Heart left ventricle (tissue), 16 donors: ENCODE measurements around the gene VASH1. TPM values are rescaled to one million over a fixed set of nuclear protein-coding genes. Genes with fewer than 3 reads are reported as not detected.

Experiments
- ATAC-seq, 4 donors: fragments of 200-7000 bp; cut with Tn5 transposase; one replicate each; pipeline ENCODE4 v1.9.1; 2020 to 2022; ENCODE audit warnings: moderate library complexity in 4 of 4, mild to moderate bottlenecking in 3 of 4, moderate number of reproducible peaks in 1 of 4
- DNase-seq, 5 donors: peaks; one replicate each; pipeline ENCODE4 v3.0.0-alpha.2; 2020
- H3K27ac ChIP-seq, 12 donors: fragments of 200-600 bp; sonication (generic) in 4 of 12; one replicate each; pipeline versions ENCODE4 v1.5.0 to v1.8.0; 2016 to 2022; ENCODE audit warnings: mild to moderate bottlenecking in 2 of 12
- H3K27me3 ChIP-seq, 9 donors: fragments of 200-600 bp; sonication (generic) in 2 of 9; one replicate each; pipeline versions ENCODE4 v1.5.1 to v1.8.0; 2016 to 2022; ENCODE audit warnings: mild to moderate bottlenecking in 3 of 9
- H3K36me3 ChIP-seq, 9 donors: fragments of 200-600 bp; sonication (generic) in 2 of 9; one replicate each; pipeline versions ENCODE4 v1.5.0 to v1.8.0; 2018 to 2022; ENCODE audit warnings: mild to moderate bottlenecking in 2 of 9
- H3K4me1 ChIP-seq, 12 donors: fragments of 200-600 bp; sonication (generic) in 4 of 12; one replicate each; pipeline versions ENCODE4 v1.5.0 to v1.8.0; 2016 to 2022; ENCODE audit warnings: mild to moderate bottlenecking in 3 of 12
- H3K4me3 ChIP-seq, 12 donors: fragments of 200-600 bp; sonication (generic) in 4 of 12; one replicate each; pipeline versions ENCODE4 v1.5.0 to v1.8.0; 2017 to 2022; ENCODE audit warnings: mild to moderate bottlenecking in 9 of 12, moderate library complexity in 4 of 12
- H3K9me3 ChIP-seq, 12 donors: fragments of 200-600 bp; sonication (generic) in 4 of 12; one replicate each; pipeline versions ENCODE4 v1.5.0 to v1.8.0; 2016 to 2022; ENCODE audit warnings: mild to moderate bottlenecking in 1 of 12
- POLR2A ChIP-seq, 2 donors: fragments of 450-650 bp; IDR thresholded peaks; one replicate each; pipeline ENCODE4 v1.6.1; 2017; ENCODE audit warnings: antibody characterized with exemption in 2 of 2, mild to moderate bottlenecking in 2 of 2, moderate library complexity in 2 of 2
- WGBS, 4 donors: extraction: QIAGEN DNeasy Blood & Tissue Kit in 2 of 4; methylation state at CpG; one replicate each; pipeline versions ENCODE4 v1.1.5 to v1.1.7; 2013 to 2018; 5-methylcytosine and 5-hydroxymethylcytosine counted together
- intact Hi-C, 10 donors: fragments of 100-400 bp; cut with DNase I; formaldehyde crosslinking; loops; one replicate each; pipeline versions ENCODE4 v1.11.1 to v1.14.2; 2022
- polyA plus RNA-seq, 2 donors: library from polyadenylated mRNA; stranded (reverse); fragments of 200-250 nt; gene quantifications; one replicate each; pipeline ENCODE4 v1.2.3, GENCODE V29; 2013
- total RNA-seq, 9 donors: library from RNA; depleted of rRNA in 2 of 9; stranded (reverse); fragments of >200 nt in 2 of 9; fragmentation: NEBNext Ultra II Directional in 3 of 9; extraction: Animal tissue kit (Norgen Biotek cat#: 25700) in 3 of 9; gene quantifications; one replicate each; pipeline versions ENCODE4 v1.1.0 to v1.2.4, GENCODE V29; 2016 to 2023
- TF ChIP-seq, protein P1 (sequence below), 12 donors: fragments of 200-600 bp; sonication (generic) in 4 of 12; IDR thresholded peaks; one replicate each; pipeline versions ENCODE4 v1.5.0 to v1.8.0; 2018 to 2022; ENCODE audit warnings: antibody characterized with exemption in 12 of 12, mild to moderate bottlenecking in 5 of 12
- donor health status: ischemic (EF 13 %, LVEDD 7.1; RV severe dilation, severe dysfunction).
- donor health status: healthy with polysubstance abuse.
- donor health status: DM: no; HTN: yes; CAD: no.
- donor health status: DM: no; HTN: no; CAD: no.
- donor health status: ischemic (EF 25% LVEDD 6.9; RV normal size, moderate dysfunction).
- donor health status: ischemic (EF 25% LVEDD 5.7; RV mildly dilated, moderate dysfunction).
- donor health status: healthy.
- donor health status: DM: yes; HTN: yes; CAD: no.
- donor health status: ischemic (EF 35%, LVEDD 5.7; RV mildly dilated, moderate dysfunction).
- donor health status: nonischemic (EF 11% LVEDD 7.7; RV severe dilation, severe dysfunction).
- donor health status: DM: yes; HTN: yes; CAD: no.
- donor health status: PGD.
- donor health status: ischemic (EF 29% LVEDD 5.4; RV normal size, mild dysfunction).
- donor health status: nonischemic (EF 23%, LVEDD 6.1; RV moderate dilation, normal function).

Gene VASH1
- total and polyA plus RNA-seq, 11 donors, result 7.8 to 30.8 (median 11.1) TPM

DNA sequence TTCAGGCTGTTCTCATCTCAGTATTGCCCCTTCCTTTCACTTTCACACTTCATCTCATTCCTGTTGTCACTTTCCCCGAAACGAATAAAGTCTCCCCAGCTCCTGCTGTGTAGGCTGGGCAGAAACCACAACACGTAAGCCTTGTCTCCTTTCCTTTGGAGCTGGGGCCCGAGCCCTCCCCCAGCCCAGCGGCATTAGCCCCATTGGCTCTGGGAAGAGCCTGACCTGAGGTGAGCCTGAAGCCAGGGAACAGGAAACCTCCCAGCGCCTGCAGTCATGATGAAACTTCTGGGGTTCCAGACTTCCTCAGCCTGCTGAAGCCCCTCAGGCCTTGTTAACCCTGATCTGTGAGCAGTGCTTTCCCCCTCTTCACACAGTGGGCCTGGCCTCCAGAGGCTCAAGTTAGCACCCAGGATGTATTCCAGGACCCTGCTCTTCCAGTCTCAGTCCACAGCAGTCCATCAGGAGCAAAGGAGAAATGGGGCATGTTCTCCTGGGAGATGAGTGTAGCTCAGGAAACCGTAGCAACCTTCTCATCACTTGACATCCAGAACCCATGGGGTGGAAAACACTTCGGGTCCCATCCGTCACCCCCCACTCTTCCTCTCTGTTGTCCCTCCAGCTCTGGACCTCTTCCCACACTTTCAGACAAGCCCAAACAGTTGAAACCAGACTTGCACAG lies 21.8 kb downstream of the VASH1 start:
- Histone ChIP-seq H3K27ac (peak overlapping the region in 11 of 12 donors; percentile 39 to 79 (median 53)), H3K36me3 (peaks cover 0 to 65% (median 42%) of the 10 kb centered on the region in 9 donors), H3K27me3 (no peaks in the 10 kb centered on the region), H3K9me3 (no peaks in the 10 kb centered on the region), H3K4me1 (peaks cover 0 to 64% (median 48%) of the 10 kb centered on the region in 12 donors), H3K4me3 (no peak overlapping the region)
- ATAC-seq (peak in 3 of 4 donors; percentile 5 to 18 (median 13)), DNase-seq (peak in 1 of 5 donors; percentile 41)
- intact Hi-C loops, result loop anchor here in 2 of 10 donors (2.0 kb wide), 2 partner anchors 18 to 70 kb away; no protein-coding TSS in a partner anchor
- 44 to 54% (median 48%) methylated on average over 9 of the region's 9 CpGs for WGBS, 4 donors
- no peak for TF ChIP-seq POLR2A (IDR thresholded peaks at IDR 0.05)
- TF ChIP-seq, protein P1, sequence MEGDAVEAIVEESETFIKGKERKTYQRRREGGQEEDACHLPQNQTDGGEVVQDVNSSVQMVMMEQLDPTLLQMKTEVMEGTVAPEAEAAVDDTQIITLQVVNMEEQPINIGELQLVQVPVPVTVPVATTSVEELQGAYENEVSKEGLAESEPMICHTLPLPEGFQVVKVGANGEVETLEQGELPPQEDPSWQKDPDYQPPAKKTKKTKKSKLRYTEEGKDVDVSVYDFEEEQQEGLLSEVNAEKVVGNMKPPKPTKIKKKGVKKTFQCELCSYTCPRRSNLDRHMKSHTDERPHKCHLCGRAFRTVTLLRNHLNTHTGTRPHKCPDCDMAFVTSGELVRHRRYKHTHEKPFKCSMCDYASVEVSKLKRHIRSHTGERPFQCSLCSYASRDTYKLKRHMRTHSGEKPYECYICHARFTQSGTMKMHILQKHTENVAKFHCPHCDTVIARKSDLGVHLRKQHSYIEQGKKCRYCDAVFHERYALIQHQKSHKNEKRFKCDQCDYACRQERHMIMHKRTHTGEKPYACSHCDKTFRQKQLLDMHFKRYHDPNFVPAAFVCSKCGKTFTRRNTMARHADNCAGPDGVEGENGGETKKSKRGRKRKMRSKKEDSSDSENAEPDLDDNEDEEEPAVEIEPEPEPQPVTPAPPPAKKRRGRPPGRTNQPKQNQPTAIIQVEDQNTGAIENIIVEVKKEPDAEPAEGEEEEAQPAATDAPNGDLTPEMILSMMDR (IDR thresholded peaks at IDR 0.05), result no peak

- intact Hi-C loops, result loop anchor here in 8 of 10 donors (1.0 to 2.0 kb wide), 3 partner anchors 72 to 74 kb away; no protein-coding TSS in a partner anchor
- DNase-seq (no peak), ATAC-seq (peak in 1 of 4 donors; percentile 6)
- H3K9me3 ChIP-seq, result no peaks in the 10 kb centered on the region
- peaks cover 0 to 65% (median 48%) of the 10 kb centered on the region in 12 donors for H3K4me1 ChIP-seq
- no peaks in the 10 kb centered on the region for H3K27me3 ChIP-seq
- no peak overlapping the region for H3K4me3 ChIP-seq
- H3K27ac ChIP-seq, result peak overlapping the region in 10 of 12 donors; percentile 3 to 79 (median 42)
- 60 to 71% (median 61%) methylated on average over 5 to 6 of the region's 6 CpGs for WGBS, 4 donors
- H3K36me3 ChIP-seq, result peaks cover 0 to 65% (median 46%) of the 10 kb centered on the region in 9 donors
- TF ChIP-seq, protein P1 (IDR thresholded peaks at IDR 0.05), result no peak
- TF ChIP-seq POLR2A (IDR thresholded peaks at IDR 0.05), result no peak
These were observed 23.1 kb downstream of the VASH1 start for GRCh38 chr14:76784266-76784874.

DNA sequence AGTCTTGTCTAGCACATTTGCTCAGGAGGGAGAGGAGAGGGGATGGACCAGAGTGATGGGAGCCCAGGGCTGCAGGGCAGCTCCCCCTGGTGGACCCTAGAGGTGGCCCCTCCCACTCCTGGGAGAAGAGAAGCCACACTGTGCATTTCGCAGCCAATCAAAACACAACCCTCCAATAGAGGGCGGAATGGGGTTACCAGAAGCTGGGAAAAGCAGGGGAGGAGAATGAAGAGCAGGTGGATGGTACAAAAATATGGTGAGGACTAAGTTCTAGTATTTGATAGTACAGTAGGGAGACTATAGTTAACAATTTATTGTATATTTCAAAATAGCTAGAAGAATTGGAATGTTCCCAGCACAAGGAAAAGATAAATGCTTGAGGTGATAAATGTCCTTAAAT lies 23.6 kb downstream of the VASH1 start:
- Histone ChIP-seq H3K36me3 (peaks cover 0 to 65% (median 50%) of the 10 kb centered on the region in 9 donors), H3K27ac (peak overlapping the region in 8 of 12 donors; percentile 7 to 79 (median 35)), H3K27me3 (no peaks in the 10 kb centered on the region), H3K9me3 (no peaks in the 10 kb centered on the region), H3K4me3 (no peak overlapping the region), H3K4me1 (peaks cover 0 to 60% (median 48%) of the 10 kb centered on the region in 12 donors)
- peak; percentile 88 to 94 (median 90) for ATAC-seq
- 12 to 30% (median 19%) methylated on average over 2 of the region's 2 CpGs for WGBS, 4 donors
- DNase-seq, result peak; percentile 85 to 89 (median 86)
- intact Hi-C loops, result loop anchor here in 9 of 10 donors (1.0 to 2.0 kb wide), 4 partner anchors 72 to 76 kb away; no protein-coding TSS in a partner anchor
- peak in 1 of 2 donors; percentile 13 for TF ChIP-seq POLR2A (IDR thresholded peaks at IDR 0.05)
- TF ChIP-seq, protein P1 (IDR thresholded peaks at IDR 0.05), result peak; percentile 88 to 99 (median 92)

DNA sequence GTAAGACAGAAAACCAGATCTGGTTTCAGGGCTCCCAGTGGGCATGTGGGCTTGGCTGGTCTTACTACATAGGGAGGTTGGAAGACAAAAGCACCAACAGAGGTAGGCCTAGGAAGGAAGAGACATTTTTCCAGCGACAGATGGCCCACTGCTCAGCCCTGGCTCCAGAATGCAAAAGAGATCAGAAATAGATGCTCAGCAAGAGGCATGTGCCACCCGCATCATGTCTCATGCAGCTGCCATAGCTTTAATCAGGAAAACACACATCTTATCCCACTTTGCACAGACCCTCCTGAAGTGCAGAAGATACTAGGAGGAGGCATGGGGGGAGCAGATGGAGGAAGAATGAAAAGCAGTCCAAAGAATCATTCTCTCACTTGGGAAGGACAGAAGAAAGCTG lies 25.3 kb downstream of the VASH1 start:
- ATAC-seq, result no peak
- Histone ChIP-seq H3K36me3 (peaks cover 0 to 80% (median 62%) of the 10 kb centered on the region in 9 donors), H3K4me3 (no peak overlapping the region), H3K4me1 (peaks cover 0 to 43% (median 37%) of the 10 kb centered on the region in 12 donors), H3K27me3 (no peaks in the 10 kb centered on the region), H3K9me3 (peaks cover 0 to 2% (median 0%) of the 10 kb centered on the region in 12 donors), H3K27ac (no peak overlapping the region)
- 92 to 97% (median 96%) methylated on average over 2 of the region's 2 CpGs for WGBS, 4 donors
- DNase-seq, result no peak
- TF ChIP-seq, protein P1 (IDR thresholded peaks at IDR 0.05), result no peak
- no peak for TF ChIP-seq POLR2A (IDR thresholded peaks at IDR 0.05)
- intact Hi-C loops, result no loop called here
